Measurements from ENCODE around the gene ACOX1. TPM values are rescaled to one million over a fixed set of nuclear protein-coding genes. Genes with fewer than 3 reads are reported as not detected.

Gene ACOX1
- total and polyA plus RNA-seq, 2 of the 13 experiments (the other 11 are each of a cell fraction or from before 2014, with no cell fraction given), result 86.4 to 120 TPM

- peak; percentile 32; the same call in 1 of the 2 replicates for TF ChIP-seq AHDC1 (CRISPR knock-in tag; IDR thresholded peaks at IDR 0.05; ENCODE audit: borderline replicate concordance)
- TF ChIP-seq CEBPZ (IDR thresholded peaks at IDR 0.05; ENCODE audit: low read length), result no peak
- no peak for TF ChIP-seq ZNF562 (CRISPR knock-in tag; IDR thresholded peaks at IDR 0.05; ENCODE audit: borderline replicate concordance)
- no peak for TF ChIP-seq MXD1 (CRISPR knock-in tag; IDR thresholded peaks at IDR 0.05)
- TF ChIP-seq ZBTB46 (CRISPR knock-in tag; IDR thresholded peaks at IDR 0.05; ENCODE audit: borderline replicate concordance), result no peak
- TF ChIP-seq FOXP4 (CRISPR knock-in tag; IDR thresholded peaks at IDR 0.05), result peak; percentile 44; the same call in 1 of the 2 replicates
- peak; percentile 69; the same call in 1 of the 2 replicates for TF ChIP-seq ZBTB7B (CRISPR knock-in tag; IDR thresholded peaks at IDR 0.05)
- TF ChIP-seq MXD4 (CRISPR knock-in tag; IDR thresholded peaks at IDR 0.05), result 0 out of 2 replicates have a peak, but pooled peaks have one; percentile 8
- TF ChIP-seq SOX13 (IDR thresholded peaks at IDR 0.05), result no peak
- peak in 1 of 2 experiments; percentile 18; a peak in 1 of 4 replicates for TF ChIP-seq SOX13 (CRISPR knock-in tag; conservative IDR thresholded peaks at IDR 0.05 in 1 of 2, IDR thresholded peaks at IDR 0.05 in 1 of 2)
These were observed 19.7 kb downstream of the ACOX1 start (continued) for GRCh38 chr17:75959051-75959838.
